ENCODE measurements around the gene SSBP4.

Gene SSBP4

DNA sequence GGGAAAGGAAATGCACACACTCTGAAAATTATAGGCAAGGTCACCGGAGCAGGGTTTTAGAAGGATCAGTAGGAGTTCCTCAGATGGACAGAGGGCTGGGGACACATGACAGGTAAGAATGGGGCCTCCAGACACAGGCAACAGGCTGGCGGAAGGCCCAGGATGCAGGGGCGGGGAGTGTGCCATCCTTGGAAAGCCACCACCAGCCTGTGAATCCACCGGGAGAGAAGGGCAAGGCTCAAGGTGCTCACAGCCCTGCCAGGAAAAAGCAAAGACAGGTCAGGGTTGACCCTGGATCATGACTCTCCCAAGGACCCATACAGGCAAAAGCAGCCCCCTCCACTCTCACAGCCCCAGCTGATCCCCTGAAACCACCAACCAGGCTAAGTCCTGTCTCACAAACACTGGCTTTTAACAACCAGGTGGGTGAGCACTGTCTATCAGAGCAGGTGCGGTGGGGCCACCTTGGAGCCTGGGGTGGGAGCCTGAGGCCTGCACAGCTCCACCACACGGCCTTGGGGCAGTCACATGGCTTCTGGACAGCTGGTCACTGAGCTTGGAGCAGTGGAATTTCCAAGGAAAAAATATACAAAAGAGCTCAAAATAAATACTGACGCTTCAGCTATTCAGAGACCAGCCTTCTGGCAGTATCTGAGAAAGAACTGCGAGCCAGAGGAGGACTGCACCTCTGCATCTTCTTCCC, 54.0 kb downstream of the SSBP4 start:
- no peak for DNase-seq

DNA sequence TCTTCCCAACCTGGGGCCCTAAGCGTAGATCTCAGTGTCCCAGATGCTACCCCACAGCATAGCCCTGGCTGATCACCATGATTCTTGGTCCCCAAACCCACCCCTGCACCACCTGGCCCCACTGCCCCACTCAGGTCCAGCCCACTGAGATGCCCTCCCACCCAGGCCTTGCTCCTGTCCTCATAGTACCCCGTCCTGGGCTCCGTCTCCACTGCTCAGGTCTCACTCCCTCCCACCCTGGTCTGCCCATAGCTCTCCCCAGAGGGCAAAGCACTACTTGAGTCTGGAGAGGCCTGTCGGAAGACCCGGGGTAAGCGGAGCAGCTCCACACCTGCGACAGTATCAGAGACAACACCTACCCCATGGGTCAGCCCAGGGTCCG, 54.5 kb downstream of the SSBP4 start:
- no peak for DNase-seq

DNA sequence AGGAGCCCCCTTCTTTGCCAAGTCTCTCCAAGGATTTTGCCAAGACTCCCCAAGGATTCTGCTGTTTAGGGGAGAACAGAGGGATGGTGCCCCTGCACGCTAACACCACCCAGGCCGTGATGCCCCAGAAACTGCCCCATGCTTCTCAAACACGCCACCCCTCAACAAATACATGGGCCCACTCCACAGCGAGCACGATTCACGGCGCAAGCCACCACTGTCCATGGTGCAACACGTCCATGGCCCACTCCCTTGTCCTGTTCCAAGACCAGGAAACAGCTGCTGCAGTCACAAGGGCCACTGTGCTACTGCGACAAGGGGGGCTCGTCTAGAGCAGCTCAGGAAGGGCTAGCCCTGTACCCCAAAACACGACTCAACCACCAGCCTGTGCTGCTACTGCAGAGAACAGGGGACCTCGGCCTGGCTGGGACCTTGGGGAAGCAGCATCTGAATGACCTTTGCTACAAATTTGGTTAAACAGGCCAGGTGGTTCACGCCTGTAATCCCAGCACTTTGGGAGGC, 55.2 kb downstream of the SSBP4 start:
- DNase-seq, result no peak

DNA sequence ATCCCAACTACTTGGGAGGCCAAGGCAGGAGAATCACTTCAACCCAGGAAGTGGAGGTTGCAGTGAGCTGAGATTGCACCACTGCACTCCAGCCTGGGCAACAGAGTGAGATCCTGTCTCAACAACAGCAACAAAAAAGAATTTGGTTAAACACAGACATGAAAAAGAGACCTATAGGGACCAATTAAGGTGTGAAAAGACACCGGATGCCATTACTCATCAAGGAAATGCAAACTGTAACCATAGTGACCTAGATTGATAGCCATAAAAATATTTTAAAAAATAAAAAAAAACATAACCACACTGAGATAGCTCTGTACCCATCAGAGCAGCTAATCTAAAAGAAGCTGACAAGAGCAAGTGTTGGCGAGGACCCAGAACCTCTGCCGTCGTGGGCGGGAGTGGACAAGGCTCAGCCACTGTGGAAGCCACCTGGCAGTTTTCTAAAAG, 55.8 kb downstream of the SSBP4 start:
- DNase-seq, result peak; percentile 27 to 81

DNA sequence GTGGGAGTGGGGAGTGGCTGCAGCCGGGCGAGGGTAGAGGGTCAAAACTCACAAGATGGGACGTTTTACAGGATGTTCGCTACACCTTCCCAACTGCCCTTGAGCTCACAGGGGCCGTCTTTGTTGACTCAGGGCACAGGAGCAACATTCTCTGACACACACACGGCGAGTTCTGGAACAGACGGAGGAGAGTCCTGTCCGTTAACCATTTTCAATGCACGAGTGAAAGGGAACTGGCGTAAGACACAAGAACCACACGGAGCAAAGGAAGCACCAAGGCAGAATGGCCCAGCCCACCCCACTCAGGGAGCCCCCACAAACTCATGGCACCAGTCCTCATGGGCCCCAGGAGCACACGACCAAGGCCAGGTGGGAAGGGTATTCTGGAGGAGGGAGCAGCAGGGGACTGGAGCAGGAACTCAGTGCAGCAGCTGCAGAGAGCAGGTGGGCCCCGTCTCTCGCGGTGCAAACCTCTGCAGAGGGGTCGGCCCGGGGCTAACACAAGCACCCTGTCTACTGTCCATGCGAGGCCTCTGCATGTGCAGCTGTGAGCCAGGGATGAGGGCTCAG, 56.6 kb downstream of the SSBP4 start:
- no peak for DNase-seq

DNA sequence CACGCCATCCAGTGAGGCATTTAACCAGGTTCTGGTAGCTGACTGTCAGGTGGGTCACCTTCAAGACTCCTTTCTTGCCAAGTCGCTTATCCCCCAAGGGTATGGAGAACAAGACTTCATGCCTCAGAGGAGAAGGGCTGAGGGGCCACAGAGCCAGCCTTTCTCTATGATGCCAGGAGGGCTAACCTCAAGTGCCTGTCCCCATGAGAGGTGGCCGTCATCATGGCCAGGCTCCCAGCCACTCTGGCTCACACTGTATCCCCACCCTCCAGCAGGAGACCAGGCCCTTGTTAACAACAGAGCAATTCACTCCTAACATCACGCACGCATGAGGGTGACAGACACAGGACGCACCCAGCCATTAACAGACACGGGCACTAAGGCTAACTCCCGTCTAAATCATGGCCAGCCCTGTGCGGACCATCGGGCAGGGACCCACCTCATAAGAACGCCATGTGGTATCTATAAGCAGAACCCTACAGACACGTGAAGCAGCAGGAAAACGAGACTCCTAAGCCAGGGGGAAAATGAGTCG, 57.4 kb downstream of the SSBP4 start:
- no peak for DNase-seq

DNA sequence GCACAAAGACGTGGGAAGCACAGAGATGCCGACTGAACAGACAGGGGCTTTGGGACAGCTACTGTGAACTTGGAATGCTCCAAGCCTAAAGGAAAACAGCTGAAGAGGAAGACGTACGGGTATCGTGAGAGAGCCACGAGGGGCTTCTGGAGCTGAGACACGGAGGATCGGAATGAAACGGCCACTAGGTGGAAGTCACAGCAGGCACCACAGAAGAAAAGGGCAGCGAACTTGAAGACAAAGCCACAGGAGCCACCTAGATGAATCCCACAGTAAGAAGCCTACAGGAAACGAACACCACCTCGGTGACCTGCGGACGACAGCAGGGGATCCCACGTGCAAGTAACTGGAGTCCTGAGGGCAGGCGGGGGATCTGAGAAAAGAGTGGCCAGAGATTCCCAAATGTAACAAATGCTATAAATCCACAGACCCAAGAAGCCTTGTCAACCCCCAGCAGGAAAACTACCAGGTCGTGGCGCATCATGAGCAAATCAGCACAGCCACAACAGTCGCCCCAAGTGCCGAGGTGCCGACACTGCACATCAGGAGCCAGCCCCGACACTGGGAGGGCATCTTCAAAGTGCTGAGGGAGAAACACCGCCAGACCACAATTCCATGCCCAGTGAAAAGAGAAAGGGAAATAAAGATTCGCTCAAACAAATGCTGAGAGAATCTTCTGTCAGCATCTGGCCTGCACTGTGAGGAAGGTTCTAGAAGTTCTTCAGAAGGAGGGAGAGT, 58.0 kb downstream of the SSBP4 start:
- DNase-seq, result no peak

DNA sequence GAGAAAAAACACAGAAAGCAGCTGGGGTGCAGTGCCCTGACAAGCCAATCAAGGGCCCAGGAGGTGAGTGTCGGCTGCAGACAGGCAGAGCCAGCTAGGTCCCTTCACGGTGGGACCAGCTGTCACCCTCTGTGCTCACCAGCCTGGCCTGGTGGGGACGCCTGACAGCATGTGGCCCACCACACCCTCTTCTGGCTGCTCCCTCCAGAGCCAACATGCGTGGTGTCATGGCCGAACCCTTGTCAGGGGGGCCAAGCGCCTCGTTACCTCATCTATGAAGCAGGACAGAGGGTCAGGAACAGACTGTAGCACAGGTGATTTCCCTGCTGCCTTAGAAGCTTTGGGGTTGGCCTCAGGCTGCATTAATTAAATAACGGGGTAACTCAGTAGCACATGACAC, 58.8 kb downstream of the SSBP4 start:
- no peak for DNase-seq

DNA sequence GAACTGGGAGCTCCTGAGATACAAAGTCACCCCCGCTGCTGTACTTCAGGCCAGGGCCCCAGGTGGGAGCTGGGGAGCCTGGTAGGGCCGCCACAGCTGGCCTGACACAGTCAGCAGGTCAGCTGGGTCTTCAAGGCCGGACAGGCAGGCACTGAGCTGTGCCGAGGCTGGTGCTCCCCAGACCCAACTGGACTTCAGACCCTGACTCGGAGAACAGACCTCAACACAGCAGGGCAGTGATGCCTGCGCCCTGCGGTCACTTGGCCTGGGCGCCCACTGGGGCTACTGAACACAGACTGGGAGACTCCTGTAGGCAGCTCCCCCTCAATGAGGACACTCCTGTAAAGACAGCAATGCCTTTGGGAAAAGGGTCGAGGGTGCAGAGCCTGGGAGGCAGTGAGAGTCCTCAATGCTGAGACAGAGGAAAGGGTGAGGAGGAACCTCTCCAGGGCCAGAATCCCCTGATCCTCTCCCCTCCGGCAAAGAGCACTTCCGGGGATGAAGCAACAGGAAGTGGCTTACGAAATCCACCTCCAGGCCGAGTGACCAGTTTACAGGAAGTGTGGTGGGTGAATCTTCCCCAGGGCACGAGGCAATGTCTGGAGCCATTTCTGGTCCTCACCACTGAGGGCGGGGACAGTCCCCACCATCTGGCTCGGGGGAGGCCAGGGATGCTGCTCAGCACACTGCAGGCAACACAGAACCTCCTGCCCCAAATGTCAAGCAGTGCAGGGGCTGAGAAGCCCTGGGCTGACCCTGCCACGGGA, 59.5 kb downstream of the SSBP4 start:
- DNase-seq, result peak; percentile 79 to 84

DNA sequence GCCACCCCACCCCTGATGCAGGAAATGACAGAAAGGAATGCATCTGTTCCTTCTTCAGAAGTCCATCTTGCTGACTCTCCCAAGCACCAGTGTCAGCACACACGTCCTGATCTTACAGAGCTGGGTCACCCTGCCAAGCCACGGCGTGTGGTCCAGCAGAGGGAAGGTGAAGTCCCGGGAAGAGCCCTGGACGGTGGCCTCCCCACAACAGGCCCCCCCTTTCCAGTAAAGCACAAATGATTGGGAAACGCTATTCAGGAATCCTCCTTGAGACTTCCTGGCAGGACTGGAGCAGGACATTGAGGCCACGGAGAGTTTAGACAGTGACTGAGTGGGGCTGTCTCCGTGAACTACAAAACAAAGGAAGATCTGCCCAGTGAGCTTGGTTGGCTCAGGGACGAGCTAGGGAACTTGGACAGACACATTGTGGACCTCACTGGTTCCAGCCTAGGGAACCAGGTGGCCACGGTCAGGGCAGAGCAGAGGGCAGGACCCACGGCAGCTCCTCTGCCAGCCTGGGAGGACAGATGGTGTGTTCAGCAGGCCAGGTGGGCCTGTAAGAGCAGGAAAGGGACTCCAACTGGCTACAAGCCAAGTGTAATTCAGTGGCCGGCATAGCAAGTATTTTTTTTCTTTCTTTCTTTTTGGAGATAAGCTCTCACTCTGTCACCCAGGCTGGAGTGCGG, 61.0 kb downstream of the SSBP4 start:
- DNase-seq, result peak in 1 of 2 donors; percentile 39

DNA sequence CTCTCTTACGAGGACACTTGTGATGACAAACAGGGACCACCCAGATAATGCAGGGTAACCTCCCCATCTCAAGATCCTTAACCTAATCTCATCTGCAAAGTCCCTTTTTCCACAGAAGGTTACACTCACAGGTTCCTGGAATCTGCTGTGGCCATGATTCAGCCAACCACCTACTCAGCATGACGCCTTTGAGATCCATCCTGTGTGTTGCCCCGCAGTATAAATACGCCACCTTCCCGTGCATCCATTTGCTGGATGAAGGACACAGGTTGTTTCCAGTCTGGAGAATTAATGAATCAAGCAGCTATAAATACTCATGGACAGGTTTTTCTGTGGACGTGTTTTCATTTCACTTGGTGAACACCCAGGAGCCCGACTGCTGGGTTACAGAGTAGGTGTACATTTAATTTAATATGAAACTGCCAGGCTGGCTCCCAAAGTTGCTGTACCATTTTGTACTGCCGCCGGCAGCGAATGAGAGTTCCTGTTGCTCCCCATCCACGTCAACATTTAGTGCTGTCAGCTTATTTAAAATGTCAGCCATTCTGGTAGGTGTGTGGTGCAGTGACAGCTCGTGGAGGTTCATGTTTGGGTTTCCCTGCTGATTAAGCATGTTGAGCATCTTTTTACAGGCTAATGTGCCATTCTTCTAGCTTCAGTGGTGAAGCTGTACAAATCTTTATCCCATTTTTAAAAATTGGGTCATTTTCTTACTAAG, 62.5 kb downstream of the SSBP4 start:
- DNase-seq, result no peak

DNA sequence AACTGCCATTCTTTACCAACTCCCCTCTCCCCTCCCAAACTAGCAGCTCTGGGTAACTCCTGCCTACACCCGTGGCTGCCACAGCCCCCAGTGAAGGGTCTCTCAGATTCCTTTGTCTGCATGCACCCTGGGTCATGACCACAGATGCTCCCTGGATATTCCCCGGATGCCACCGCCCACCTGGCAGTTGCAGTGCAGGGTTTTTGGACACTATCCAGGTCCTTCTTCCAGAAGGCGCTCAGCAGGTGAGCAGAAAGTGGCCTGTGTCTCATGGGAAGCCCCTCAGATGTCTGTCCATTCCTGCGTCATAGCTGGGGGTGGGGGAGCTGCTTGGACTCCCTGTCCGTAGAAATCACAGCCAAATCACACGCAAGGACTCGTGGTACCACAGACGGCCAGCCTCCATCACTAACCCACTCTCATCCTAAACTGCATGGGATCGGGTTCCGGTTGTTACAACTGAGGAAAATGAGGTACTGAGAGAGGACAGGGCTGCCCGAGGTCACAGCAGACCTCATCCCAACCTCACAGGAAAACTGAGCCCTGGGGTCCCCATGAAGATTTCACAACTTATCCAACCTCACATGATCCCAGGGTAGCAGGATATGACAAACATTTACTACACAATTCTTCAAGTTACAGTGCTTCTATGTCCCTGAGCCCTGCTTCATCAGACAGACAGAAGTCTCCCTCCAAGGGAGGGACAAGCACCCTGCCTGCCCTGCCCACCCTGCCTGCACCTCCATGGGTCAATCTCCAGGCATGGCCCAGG, 64.1 kb downstream of the SSBP4 start:
- no peak for DNase-seq
